H1 (cell line): ENCODE measurements around the gene LIMK2. TPM values are rescaled to one million over a fixed set of nuclear protein-coding genes. Genes with fewer than 3 reads are reported as not detected.
A peak's percentile ranks its signal among the peaks of the same experiment; 100 is the strongest.
"Not testable (repeated sequence)": the region's sequence is repeated elsewhere in the genome, so short reads cannot be mapped to it uniquely, and the experiment has no call there.

Experiments
- CTCF ChIA-PET: fragments of 300-600 bp; sonication (Branson Sonifier 250); formaldehyde crosslinking; loops from one replicate; lab custom pipeline; 2021; ENCODE audit not compliant: partially characterized antibody; lab: Charles Lee
- POLR2A ChIA-PET: fragments of 300-600 bp; sonication (Branson Sonifier 250); formaldehyde crosslinking; loops from one replicate; lab custom pipeline; 2021; ENCODE audit warnings: inconsistent platforms; ENCODE audit not compliant: partially characterized antibody; lab: Charles Lee
- DNase-seq, 2 experiments: peaks; one replicate each; pipeline versions ENCODE4 v3.0.0 to v3.0.0-alpha.2; 2010 to 2022; ENCODE audit warnings: low spot score in 2 of 2, low read depth in 1 of 2, mixed read lengths in 1 of 2
- FAIRE-seq: peaks from 2 replicates; lab custom pipeline; 2011; peaks lifted over from hg19 to GRCh38; lab: Jason Lieb, UNC
- H2AFZ ChIP-seq: 2 replicates; pipeline ENCODE4 v1.8.1; 2012; ENCODE audit warnings: low read length, inconsistent platforms
- H2AK5ac ChIP-seq: 2 replicates; pipeline ENCODE4 v1.6.1; 2013; ENCODE audit warnings: low read depth, low read length
- H2BK120ac ChIP-seq: replicated peaks from 2 replicates; pipeline ENCODE3; 2013; ENCODE audit warnings: low read depth, low read length, inconsistent platforms
- H2BK12ac ChIP-seq: 2 replicates; pipeline ENCODE4 v1.6.1; 2013; ENCODE audit warnings: low read depth, low read length
- H2BK15ac ChIP-seq: 2 replicates; pipeline ENCODE4 v1.6.1; 2013; ENCODE audit warnings: low read length
- H2BK20ac ChIP-seq: 2 replicates; pipeline ENCODE4 v1.6.1; 2013; ENCODE audit warnings: low read length
- H2BK5ac ChIP-seq: 2 replicates; pipeline ENCODE4 v1.6.1; 2013; ENCODE audit warnings: low read depth, low read length
- H3K14ac ChIP-seq: 2 replicates; pipeline ENCODE4 v1.6.1; 2013; ENCODE audit warnings: inconsistent platforms; ENCODE audit not compliant: insufficient read length
- H3K18ac ChIP-seq: 2 replicates; pipeline ENCODE4 v1.6.1; 2013; ENCODE audit warnings: low read length; ENCODE audit errors: extremely low read depth
- H3K23ac ChIP-seq: 2 replicates; pipeline ENCODE4 v1.6.1; 2013; ENCODE audit warnings: inconsistent platforms; ENCODE audit not compliant: insufficient read length
- H3K23me2 ChIP-seq: 2 replicates; pipeline ENCODE4 v1.6.1; 2013; ENCODE audit warnings: low read depth, low read length
- H3K27ac ChIP-seq: 2 replicates; pipeline ENCODE4 v1.6.1; 2011; ENCODE audit warnings: low read depth, low read length, inconsistent platforms
- H3K27me3 ChIP-seq, 4 experiments: replicated peaks in 1 of 4; 1 replicate in 1 of 4; 2 replicates in 3 of 4; pipeline versions ENCODE4 v1.6.1 to v1.8.1; 2011 to 2013; ENCODE audit warnings: low read length in 3 of 4, mild to moderate bottlenecking in 3 of 4, inconsistent platforms in 2 of 4, mixed read lengths in 2 of 4, moderate library complexity in 1 of 4; ENCODE audit not compliant: control insufficient read depth in 3 of 4, insufficient read depth in 3 of 4; ENCODE audit errors: extremely low read depth in 1 of 4
- H3K36me3 ChIP-seq, 4 experiments: 2 replicates each; pipeline versions ENCODE4 v1.6.1 to v1.8.1; 2011 to 2013; ENCODE audit warnings: mild to moderate bottlenecking in 4 of 4, low read length in 3 of 4, moderate library complexity in 2 of 4, control low read depth in 1 of 4, inconsistent platforms in 1 of 4; ENCODE audit not compliant: insufficient read depth in 4 of 4, control insufficient read depth in 2 of 4
- H3K4ac ChIP-seq: replicated peaks from 2 replicates; pipeline ENCODE3; 2013; ENCODE audit warnings: low read length, low read depth, mixed read lengths, inconsistent platforms; ENCODE audit not compliant: insufficient read length
- H3K4me1 ChIP-seq, 4 experiments: replicated peaks in 1 of 4; 1 replicate in 1 of 4; 2 replicates in 3 of 4; pipeline versions ENCODE4 v1.6.1 to v1.8.1; 2011 to 2013; ENCODE audit warnings: low read length in 3 of 4, inconsistent platforms in 2 of 4, mixed read lengths in 1 of 4; ENCODE audit not compliant: insufficient read depth in 4 of 4, control insufficient read depth in 3 of 4
- H3K4me2 ChIP-seq, 2 experiments: 2 replicates each; pipeline versions ENCODE4 v1.6.1 to v1.8.1; 2011 to 2013; ENCODE audit warnings: low read depth in 2 of 2, low read length in 2 of 2, control low read depth in 1 of 2, inconsistent platforms in 1 of 2, mild to moderate bottlenecking in 1 of 2; ENCODE audit not compliant: insufficient read depth in 1 of 2
- H3K4me3 ChIP-seq, 4 experiments: fragments of 200-600, 300-600 bp in 1 of 4; sonication (generic), shearing (Covaris generic), sonication (Bioruptor Twin) in 1 of 4; 2 replicates each; pipeline versions ENCODE4 v1.5.1 to v1.8.1; 2011 to 2016; ENCODE audit warnings: low read length in 4 of 4, low read depth in 3 of 4, control low read depth in 2 of 4, inconsistent platforms in 2 of 4, mild to moderate bottlenecking in 2 of 4, mixed read lengths in 1 of 4, moderate library complexity in 1 of 4; ENCODE audit not compliant: insufficient read depth in 2 of 4; ENCODE audit errors: extremely low read depth in 1 of 4
- H3K56ac ChIP-seq: replicated peaks from 2 replicates; pipeline ENCODE3; 2013; ENCODE audit warnings: low read depth, mild to moderate bottlenecking, mixed read lengths, low read length, inconsistent platforms; ENCODE audit not compliant: insufficient read length
- H3K79me1 ChIP-seq: 2 replicates; pipeline ENCODE4 v1.6.1; 2013; ENCODE audit warnings: low read depth, low read length, control low read depth
- H3K79me2 ChIP-seq, 2 experiments: 2 replicates each; pipeline versions ENCODE4 v1.6.1 to v1.8.1; 2012 to 2013; ENCODE audit warnings: low read length in 2 of 2, mild to moderate bottlenecking in 2 of 2, inconsistent platforms in 1 of 2; ENCODE audit not compliant: insufficient read depth in 2 of 2, control insufficient read depth in 1 of 2
- H3K9ac ChIP-seq, 4 experiments: replicated peaks in 1 of 4; 1 replicate in 1 of 4; 2 replicates in 3 of 4; pipeline versions ENCODE4 v1.6.1 to v1.8.1; 2011 to 2013; ENCODE audit warnings: low read depth in 3 of 4, low read length in 3 of 4, control low read depth in 2 of 4, mild to moderate bottlenecking in 2 of 4, moderate library complexity in 2 of 4, inconsistent platforms in 1 of 4; ENCODE audit errors: extremely low read depth in 1 of 4
- H3K9me3 ChIP-seq, 2 experiments: 2 replicates each; pipeline versions ENCODE4 v1.6.1 to v1.8.1; 2012 to 2013; ENCODE audit warnings: mild to moderate bottlenecking in 2 of 2, moderate library complexity in 2 of 2, control low read depth in 1 of 2, inconsistent platforms in 1 of 2, low read depth in 1 of 2, low read length in 1 of 2, mixed read lengths in 1 of 2; ENCODE audit not compliant: insufficient read depth in 2 of 2
- H4K20me1 ChIP-seq, 2 experiments: replicated peaks in 1 of 2; 2 replicates each; pipeline versions ENCODE3 to v1.8.1; 2011 to 2013; ENCODE audit warnings: inconsistent platforms in 2 of 2, low read length in 2 of 2, mild to moderate bottlenecking in 1 of 2; ENCODE audit not compliant: insufficient read depth in 2 of 2, control insufficient read depth in 1 of 2
- H4K5ac ChIP-seq: 2 replicates; pipeline ENCODE4 v1.6.1; 2013; ENCODE audit warnings: low read length, low read depth, mixed read lengths, inconsistent platforms; ENCODE audit not compliant: insufficient read length
- H4K8ac ChIP-seq: 2 replicates; pipeline ENCODE4 v1.8.0; 2013; ENCODE audit warnings: mild to moderate bottlenecking, moderate library complexity, low read length, inconsistent platforms; ENCODE audit not compliant: insufficient read depth; ENCODE audit errors: extremely low read depth
- H4K91ac ChIP-seq: replicated peaks from 2 replicates; pipeline ENCODE3; 2013; ENCODE audit warnings: low read length, mixed read lengths, inconsistent platforms; ENCODE audit not compliant: insufficient read length
- POLR2AphosphoS5 ChIP-seq: IDR thresholded peaks from 2 replicates; pipeline ENCODE4 v1.6.1; 2011; ENCODE audit warnings: low read depth, low read length
- WGBS, 2 experiments: shearing (Covaris generic) in 1 of 2; methylation state at CpG; one replicate each; pipeline versions ENCODE4 v1.1.6 to v1.1.7; 2013 to 2015; ENCODE audit warnings: low lambda C conversion rate in 2 of 2, mixed read lengths in 2 of 2, inconsistent platforms in 1 of 2, low coverage in 1 of 2, missing lambda C conversion rate in 1 of 2; ENCODE audit not compliant: insufficient replicate concordance in 2 of 2, insufficient coverage in 1 of 2, insufficient read length in 1 of 2; ENCODE audit errors: extremely low coverage in 1 of 2, missing lambda C conversion rate in 1 of 2; 5-methylcytosine and 5-hydroxymethylcytosine counted together
- polyA plus RNA-seq, 7 experiments: library from polyadenylated mRNA; depleted of rRNA in 3 of 7; stranded (reverse) in 5 of 7; unstranded in 2 of 7; fragments of >200 nt in 5 of 7; fragments of 200-250 nt in 2 of 7; gene quantifications; 1 replicate in 5 of 7; 2 replicates in 1 of 7; 4 replicates in 1 of 7; pipeline versions ENCODE4 v1.2.1 to v1.2.3, GENCODE V29; 2011 to 2013; ENCODE audit warnings: missing spikeins in 2 of 7, mixed read lengths in 2 of 7
- total RNA-seq: library from RNA; stranded (reverse); fragmentation: NEBNext Ultra II Directional; extraction: Animal tissue kit (Norgen Biotek cat#: 25700); gene quantifications from 2 replicates; pipeline ENCODE4 v1.2.1, GENCODE V29; 2021

LIMK2 gene
- total and polyA plus RNA-seq, 2 of the 8 experiments (the other 6 are each of a cell fraction or from before 2014, with no cell fraction given): 13.2 to 37.6 TPM

DNA sequence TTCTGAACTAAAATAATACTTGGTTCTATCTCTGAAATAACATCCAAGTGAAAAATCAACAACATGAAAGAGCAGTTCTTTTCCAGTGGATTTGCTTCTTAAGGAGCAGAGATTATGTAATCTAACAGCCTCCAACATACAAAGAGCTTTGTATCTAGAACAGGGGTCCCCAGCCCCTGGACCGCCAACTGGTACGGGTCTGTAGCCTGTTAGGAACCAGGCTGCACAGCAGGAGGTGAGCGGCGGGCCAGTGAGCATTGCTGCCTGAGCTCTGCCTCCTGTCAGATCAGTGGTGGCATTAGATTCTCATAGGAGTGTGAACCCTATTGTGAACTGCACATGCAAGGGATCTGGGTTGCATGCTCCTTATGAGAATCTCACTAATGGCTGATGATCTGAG is 12.6 kb downstream of the LIMK2 start:
- peaks cover 7 to 46% of the 10 kb centered on the region in 2 experiments for H3K79me2 ChIP-seq
- H2BK15ac ChIP-seq, H4K8ac ChIP-seq, H3K4ac ChIP-seq, H3K4me2 ChIP-seq, H3K27ac ChIP-seq, H3K18ac ChIP-seq, H2BK12ac ChIP-seq, H2AFZ ChIP-seq, H3K4me1 ChIP-seq, H3K14ac ChIP-seq, H3K23ac ChIP-seq, H4K91ac ChIP-seq, H4K5ac ChIP-seq, H3K27me3 ChIP-seq, H3K9ac ChIP-seq, H2AK5ac ChIP-seq, H2BK20ac ChIP-seq, H2BK5ac ChIP-seq, H2BK120ac ChIP-seq, FAIRE-seq, H3K23me2 ChIP-seq, H3K9me3 ChIP-seq, H3K4me3 ChIP-seq, DNase-seq, H3K56ac ChIP-seq: not testable (repeated sequence)
- WGBS, 2 experiments: 84% methylated on average over 4 of the region's 4 CpGs; no CpG with 5 or more reads in 1 of the 2 experiments
- H3K79me1 ChIP-seq: peaks cover 12% of the 10 kb centered on the region
- CTCF ChIA-PET: interaction anchor here (1.2 to 3.8 kb wide), 7 partner anchors 11 to 48 kb away, joined by 3 to 18 read pairs (median 7); partner anchors contain the start of gene LIMK2
- peaks cover 0 to 12% (median 4%) of the 10 kb centered on the region in 4 experiments; a peak in 5 of 8 replicates for H3K36me3 ChIP-seq
- H4K20me1 ChIP-seq: peaks cover 5 to 13% of the 10 kb centered on the region in 2 experiments
- TF ChIP-seq POLR2AphosphoS5: peak; percentile 29; the same call in 1 of the 2 replicates
- POLR2A ChIA-PET: interaction anchor here (1.6 to 3.6 kb wide), 3 partner anchors 11 to 109 kb away, joined by 3 to 20 read pairs (median 7); partner anchors contain the start of gene LIMK2
